GM10847 (cell line): ENCODE data around the gene MYOCOS.

ENCODE experiments used
- POLR2A ChIP-seq: IDR thresholded peaks from 2 replicates; pipeline ENCODE4 v1.6.1; 2011; ENCODE audit not compliant: insufficient read length; ENCODE audit errors: extremely low read depth

Gene MYOCOS

GRCh38 chr1:171613282-171613681 is 8.8 kb upstream of the MYOCOS start:
- TF ChIP-seq POLR2A: no peak

- TF ChIP-seq POLR2A: no peak
Measured at GRCh38 chr1:171616586-171616985, 5.5 kb upstream of the MYOCOS start.

GRCh38 chr1:171623651-171624331 is 1.7 kb downstream of the MYOCOS start:
- no peak for TF ChIP-seq POLR2A

- no peak for TF ChIP-seq POLR2A
Measured at GRCh38 chr1:171625225-171625624, 3.2 kb downstream of the MYOCOS start.

- no peak for TF ChIP-seq POLR2A
Measured at GRCh38 chr1:171627020-171627419, 5.0 kb downstream of the MYOCOS start.

GRCh38 chr1:171628225-171628624 is 6.2 kb downstream of the MYOCOS start:
- TF ChIP-seq POLR2A: no peak

- no peak for TF ChIP-seq POLR2A
Measured at GRCh38 chr1:171635661-171636060, 13.6 kb downstream of the MYOCOS start.

- no peak for TF ChIP-seq POLR2A
Measured at GRCh38 chr1:171636141-171636540, 14.1 kb downstream of the MYOCOS start.

GRCh38 chr1:171637928-171638576 is 16.0 kb downstream of the MYOCOS start:
- TF ChIP-seq POLR2A: no peak

- no peak for TF ChIP-seq POLR2A
Measured at GRCh38 chr1:171640225-171640624, 18.2 kb downstream of the MYOCOS start.

GRCh38 chr1:171641076-171641864 is 19.2 kb downstream of the MYOCOS start:
- no peak for TF ChIP-seq POLR2A

GRCh38 chr1:171642197-171642596 is 20.2 kb downstream of the MYOCOS start:
- TF ChIP-seq POLR2A: no peak

- no peak for TF ChIP-seq POLR2A
Measured at GRCh38 chr1:171643156-171643555, 21.1 kb downstream of the MYOCOS start.

- no peak for TF ChIP-seq POLR2A
Measured at GRCh38 chr1:171644805-171645483, 22.9 kb downstream of the MYOCOS start.

- no peak for TF ChIP-seq POLR2A
Measured at GRCh38 chr1:171645553-171646248, 23.7 kb downstream of the MYOCOS start.

- TF ChIP-seq POLR2A: no peak
Measured at GRCh38 chr1:171646249-171646560, 24.2 kb downstream of the MYOCOS start.
